Body of pancreas (tissue), 4 donors: ENCODE results near the gene ARPP21.

Experiments used
- CTCF ChIP-seq, 7 experiments: fragments of 450-650 bp in 4 of 7; fragments of 200-600 bp in 3 of 7; sonication (generic) in 3 of 7; IDR thresholded peaks; one replicate each; pipeline ENCODE4 v1.5.1; 2016 to 2019; ENCODE audit warnings: antibody characterized with exemption in 7 of 7
- POLR2A ChIP-seq, 3 donors: fragments of 450-650 bp; IDR thresholded peaks; one replicate each; pipeline ENCODE4 v1.6.1; 2016; ENCODE audit warnings: antibody characterized with exemption in 3 of 3, mild to moderate bottlenecking in 2 of 3

GRCh38 chr3:35745351-35745750, 106.0 kb downstream of the ARPP21 start:
- TF ChIP-seq POLR2A (IDR thresholded peaks at IDR 0.05) (no peak), CTCF (IDR thresholded peaks at IDR 0.05) (no peak)
